D341Med (cell line): ENCODE results near the gene SLC15A3.
A peak's percentile ranks its signal among the peaks of the same experiment; 100 is the strongest.

Experiments used
- DNase-seq: peaks from one replicate; pipeline ENCODE4 v3.0.0; 2012; ENCODE audit warnings: low spot score

Gene SLC15A3

DNA sequence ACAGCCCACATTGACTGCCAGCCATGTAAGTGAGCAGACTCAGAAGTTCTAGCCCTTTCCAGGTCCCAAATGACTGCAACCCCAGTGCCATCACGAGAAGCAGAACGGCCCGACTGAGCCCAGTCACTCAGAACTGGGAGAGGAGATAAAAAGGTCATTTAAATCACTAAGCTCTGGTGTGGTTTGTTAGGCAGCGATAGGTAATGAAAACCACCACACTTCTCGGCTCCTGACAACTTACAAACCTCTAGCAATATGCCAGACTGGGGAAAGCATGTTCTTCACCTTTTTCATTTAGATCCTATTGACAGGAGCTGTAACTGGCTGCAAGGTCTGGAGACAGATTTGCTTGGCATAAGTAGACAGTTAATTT is 6.7 kb downstream of the SLC15A3 start:
- no peak for DNase-seq

DNA sequence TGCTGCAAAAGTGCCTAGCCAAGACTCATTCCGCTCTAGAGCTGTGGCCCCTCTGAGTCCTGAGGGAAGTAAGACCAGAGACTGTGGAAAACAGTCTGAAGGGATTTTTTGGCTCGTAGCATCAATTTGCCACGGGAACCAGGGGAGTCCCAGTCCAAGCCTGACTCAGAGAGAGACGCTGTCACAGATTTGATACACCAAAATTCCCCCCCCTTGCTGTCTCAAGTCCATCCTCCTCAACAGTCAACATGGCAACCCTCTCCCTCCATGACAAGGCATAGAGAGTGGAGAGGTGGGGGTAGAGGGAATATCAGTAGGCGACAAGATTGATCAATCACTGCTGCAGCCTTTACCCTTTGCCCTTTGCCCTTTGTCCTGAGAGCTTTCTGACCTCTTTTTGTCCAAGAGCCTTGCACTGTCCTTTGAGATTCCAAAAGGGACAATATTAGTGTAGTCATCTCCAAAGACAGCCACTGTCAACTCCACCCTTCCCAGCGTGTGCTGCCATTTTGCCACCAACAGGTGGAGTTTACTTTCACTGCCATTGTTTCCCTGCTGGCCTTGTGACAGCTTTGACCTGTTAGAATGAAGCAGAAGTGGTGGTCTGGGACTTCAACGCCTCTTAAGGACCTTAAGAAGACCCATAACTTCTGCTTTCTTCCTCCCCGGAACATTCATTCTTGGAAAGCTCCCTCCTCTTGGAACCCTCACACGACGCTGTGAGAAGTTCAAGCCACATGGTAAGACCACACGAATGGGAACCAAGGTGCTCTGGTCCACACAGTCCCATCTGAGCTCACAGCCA is 7.3 kb downstream of the SLC15A3 start:
- no peak for DNase-seq

DNA sequence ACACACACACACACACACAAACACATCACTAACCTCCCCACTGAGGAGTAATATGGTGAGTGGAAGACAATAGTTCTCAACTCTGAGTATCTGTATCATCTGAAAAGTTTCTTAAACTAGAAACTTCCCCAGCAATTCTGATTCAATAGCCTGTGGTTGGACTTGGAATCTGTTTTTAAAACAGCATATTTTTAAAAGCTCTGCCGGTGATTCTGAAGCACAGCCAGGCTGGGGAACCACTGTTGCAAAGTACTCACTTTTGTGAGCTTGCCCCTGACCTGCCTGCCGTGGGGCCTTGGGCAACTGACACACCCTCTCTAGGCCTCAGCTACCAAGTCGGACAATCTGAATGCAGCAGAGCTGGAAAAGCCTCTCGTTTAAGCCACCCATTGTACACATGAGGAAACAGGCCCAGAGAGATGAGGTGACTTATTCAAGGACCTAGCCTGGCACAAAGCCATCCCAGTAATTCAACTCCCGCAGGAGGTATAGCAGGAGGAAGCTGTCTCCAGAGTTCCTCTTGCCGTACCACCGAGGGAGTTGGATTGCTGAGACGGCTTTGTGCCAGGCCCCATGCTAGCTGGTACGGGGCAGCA is 8.9 kb downstream of the SLC15A3 start:
- DNase-seq, result no peak

DNA sequence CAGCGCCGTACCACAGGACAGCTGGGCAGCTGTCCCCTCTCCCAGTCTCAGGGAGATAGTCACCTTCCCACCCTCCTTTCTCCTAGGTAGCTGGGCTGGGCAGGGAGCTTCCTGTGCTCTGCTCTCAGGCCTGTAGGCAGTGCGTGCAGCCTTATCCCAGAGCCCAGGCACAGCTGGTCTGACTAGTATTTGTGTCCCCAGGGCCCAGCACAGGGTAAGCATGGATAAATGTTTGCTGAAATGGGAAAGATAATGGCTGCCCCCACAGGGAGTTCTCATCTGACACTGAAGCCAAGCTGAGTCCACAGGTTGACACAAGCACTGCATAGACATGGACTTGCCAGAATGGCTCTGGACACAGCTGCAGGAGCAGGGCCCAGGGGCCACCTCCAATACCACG is 9.8 kb downstream of the SLC15A3 start:
- peak; percentile 59 for DNase-seq

DNA sequence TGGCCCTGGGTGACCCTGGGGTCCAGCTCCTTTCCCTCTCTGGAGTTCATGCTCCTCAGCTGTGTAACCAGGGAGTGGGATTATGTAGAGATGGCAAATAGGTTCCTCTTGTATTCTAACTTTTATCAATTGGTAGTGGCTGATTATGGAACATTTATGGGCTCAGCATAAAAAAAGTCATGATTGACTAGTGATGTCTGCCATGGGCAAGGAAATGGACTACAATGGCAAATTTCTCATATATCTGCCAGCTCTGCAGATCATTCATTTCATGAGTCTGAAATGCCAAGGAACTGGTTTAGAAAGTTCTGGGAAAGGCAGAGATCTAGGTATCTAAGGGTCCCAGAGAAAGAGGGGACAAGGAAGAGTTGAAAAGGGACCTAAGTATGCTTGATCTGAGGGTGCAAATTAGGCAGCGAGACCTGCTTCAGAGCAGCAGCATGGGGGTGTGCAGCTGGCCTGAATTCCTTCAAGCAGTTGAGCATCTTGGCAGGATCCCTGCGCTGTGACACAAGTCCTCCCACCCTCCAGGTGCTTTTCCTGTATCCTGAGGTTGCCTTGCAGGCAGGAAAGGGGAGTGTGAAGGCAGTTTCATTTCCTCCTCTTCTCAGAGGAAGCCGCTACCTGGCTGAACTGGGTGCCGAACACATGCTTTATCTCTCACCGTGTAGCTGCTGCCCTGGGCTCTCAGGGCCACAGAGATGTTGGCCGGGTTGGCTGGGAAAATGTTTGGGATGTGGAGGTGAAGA is 10.4 kb downstream of the SLC15A3 start:
- DNase-seq, result no peak

DNA sequence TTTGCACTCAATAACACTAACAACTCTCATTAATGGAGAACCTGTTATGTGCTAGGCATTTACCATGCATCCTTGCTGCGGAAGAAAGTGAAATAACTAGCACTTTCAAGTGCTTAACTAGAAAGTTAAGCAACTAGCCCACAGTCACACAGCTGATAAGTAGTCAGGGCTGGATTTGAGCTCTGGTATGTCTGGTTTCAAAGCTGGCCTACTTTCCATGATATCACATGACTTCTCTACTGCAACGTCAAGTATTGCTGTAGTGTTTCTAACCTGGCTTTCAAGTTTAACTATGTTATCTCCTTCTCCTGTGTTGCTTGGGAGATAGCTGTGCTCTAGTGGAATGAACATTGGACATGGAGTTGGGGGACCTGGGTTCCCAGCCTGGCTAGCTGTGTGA is 12.1 kb downstream of the SLC15A3 start:
- DNase-seq, result no peak

DNA sequence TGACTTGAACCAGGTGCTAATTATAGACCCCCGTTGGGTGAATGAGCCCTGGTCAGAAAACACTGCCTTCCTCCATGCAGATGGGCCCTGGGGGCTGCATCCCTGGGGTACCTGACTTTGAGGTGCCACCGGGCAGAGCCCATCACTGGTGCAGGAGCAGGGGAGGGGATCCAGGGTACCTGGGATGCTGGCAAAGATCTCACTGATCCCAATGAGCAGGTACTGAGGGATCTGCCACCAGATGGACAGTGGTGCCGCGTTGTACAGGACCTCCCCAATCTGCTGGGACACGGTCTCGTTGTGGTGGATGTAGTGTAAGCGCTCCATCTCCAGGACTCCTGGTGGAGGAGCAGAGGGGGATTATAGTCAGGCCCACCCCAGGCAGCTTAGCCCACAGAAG is 12.7 kb downstream of the SLC15A3 start:
- no peak for DNase-seq

DNA sequence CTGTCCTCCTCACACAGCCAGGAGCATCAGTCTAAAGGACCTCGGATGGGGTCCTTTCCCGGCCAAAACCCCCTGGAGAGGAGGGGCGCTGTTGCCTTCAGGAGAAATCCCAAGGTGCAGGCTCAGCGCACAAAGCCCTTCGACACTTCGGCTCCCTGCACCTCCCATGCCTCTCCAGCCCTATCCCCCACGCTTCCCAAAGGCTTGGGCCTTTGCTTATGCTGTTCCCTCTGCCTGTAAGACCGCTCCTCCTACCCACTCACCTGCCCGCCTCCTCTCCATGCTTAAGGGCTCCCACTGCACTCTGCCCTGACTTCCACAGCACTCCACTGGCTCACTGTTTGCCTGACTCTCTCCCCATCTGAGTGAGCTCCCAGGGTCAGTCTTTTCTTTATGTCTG is 13.5 kb downstream of the SLC15A3 start:
- no peak for DNase-seq

DNA sequence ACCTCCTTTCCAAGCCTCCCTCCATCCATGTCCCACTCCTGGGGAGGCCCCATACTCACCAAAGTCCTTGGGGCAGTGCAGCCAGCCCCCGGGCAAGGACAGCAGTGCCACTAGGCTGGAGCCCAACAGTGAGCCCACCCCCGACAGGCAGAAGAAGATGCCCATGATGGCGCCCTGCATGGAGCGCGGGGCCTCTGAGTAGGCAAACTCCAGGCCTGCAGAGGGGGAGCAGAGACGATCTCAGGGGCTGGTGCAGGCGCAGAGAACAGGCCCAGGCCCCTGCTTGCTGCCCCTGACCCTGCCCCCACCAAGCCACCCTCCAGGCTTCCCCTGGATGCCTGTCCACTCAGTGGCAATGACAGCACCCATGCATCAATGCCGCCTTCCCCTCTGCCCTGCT is 14.2 kb downstream of the SLC15A3 start:
- DNase-seq, result no peak

DNA sequence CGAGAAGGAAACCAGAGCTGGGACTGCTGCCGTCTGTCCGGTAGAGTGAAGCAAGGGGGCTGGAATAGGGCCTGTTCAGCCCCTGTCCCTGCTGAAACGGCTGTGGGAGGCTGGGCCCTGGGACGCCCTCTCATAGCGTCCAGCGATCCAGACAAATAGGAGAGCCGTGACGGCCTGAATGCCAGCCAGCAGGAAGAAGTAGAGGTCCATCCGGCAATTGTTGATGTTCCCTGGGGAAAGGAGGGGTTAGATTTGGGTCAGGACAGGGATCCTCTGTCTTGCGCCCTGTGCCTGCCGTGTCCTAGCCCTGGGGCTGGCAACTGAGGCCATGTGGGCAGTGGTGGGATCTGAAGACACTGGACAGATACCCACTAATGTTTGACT is 14.8 kb downstream of the SLC15A3 start:
- DNase-seq, result no peak

DNA sequence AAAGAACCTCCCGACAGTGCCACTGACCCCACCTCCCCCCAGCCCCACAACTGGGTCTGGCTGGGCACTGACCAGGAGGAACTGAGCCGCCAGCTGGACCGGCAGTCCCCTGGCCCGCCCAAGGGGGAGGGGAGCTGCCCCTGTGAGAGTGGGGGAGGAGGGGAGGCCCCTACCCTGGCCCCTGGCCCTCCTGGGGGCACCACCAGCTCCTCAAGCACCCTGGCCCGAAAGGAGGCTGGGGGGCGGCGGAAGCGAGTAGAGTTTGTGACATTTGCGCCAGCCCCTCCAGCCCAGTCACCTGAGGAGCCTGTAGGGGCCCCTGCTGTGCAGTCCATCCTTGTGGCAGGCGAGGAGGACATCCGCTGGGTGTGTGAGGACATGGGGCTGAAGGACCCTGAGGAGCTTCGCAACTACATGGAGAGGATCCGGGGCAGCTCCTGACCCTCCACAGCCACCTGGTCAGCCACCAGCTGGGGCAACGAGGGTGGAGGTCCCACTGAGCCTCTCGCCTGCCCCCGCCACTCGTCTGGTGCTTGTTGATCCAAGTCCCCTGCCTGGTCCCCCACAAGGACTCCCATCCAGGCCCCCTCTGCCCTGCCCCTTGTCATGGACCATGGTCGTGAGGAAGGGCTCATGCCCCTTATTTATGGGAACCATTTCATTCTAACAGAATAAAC is 15.4 kb downstream of the SLC15A3 start:
- no peak for DNase-seq

DNA sequence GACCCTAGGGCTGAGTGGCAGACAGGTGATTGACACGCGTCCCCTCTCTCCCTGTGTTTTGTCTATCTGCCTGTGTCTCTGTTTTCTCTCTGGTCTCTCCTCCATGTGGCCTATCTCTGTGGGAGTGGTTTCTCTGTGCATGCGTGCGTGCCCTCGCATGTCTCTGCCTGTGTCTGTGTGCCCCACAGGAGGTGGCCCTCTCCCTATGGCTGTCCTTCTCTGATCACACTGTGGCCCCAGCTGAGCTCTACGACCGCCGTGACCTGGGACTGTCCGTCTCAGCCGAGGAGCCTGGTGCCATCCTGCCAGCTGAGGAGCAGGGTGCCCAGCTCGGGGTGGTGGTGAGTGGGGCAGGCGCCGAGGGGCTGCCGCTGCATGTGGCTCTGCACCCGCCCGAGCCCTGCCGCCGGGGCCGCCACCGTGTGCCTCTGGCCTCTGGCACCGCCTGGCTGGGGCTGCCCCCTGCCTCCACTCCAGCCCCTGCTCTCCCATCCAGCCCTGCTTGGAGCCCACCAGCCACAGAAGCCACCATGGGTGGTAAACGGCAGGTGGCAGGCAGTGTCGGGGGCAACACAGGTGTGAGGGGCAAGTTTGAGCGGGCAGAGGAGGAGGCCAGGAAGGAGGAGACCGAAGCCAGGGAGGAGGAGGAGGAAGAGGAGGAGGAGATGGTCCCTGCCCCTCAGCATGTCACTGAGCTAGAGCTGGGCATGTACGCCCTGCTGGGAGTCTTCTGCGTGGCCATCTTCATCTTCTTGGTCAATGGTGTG is 16.1 kb downstream of the SLC15A3 start:
- DNase-seq, result no peak

DNA sequence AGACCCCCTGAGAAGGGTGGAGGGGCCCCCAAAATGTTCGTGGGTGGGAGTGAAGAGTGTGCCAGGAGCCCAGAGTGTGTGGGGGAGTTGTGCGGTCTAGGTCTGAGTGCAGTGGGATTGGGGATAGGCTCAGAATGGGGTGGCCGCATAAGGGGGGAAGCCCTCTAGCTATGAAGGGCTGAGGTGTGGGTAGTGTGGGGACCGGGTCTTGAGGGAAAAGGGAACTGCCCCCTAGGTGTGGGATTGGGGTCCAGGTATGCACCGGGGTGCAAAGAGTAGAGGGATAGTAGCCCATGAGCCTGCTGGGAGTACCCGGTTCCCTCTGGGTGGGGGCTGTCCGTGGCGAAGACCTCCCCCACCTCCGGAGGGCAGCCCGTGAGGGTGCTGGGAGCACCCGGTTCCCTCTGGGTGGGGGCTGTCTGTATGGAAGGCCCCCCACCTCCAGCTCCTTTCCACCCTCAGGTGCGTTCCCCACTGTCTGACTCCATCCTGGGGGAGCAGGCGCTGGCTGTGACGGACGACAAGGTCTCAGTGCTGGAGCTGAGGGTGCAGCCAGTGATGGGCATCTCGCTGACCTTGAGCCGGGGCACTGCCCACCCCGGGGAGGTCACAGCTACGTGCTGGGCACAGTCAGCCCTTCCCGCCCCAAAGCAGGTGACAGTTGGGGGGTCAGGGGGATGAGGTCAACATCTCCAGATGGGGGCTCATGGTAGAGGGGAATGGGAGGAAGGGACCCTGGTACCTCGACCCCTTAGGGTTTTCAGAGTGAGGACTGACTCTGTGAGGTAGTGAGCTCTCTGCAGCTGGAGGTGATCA is 17.0 kb downstream of the SLC15A3 start:
- DNase-seq, result no peak

DNA sequence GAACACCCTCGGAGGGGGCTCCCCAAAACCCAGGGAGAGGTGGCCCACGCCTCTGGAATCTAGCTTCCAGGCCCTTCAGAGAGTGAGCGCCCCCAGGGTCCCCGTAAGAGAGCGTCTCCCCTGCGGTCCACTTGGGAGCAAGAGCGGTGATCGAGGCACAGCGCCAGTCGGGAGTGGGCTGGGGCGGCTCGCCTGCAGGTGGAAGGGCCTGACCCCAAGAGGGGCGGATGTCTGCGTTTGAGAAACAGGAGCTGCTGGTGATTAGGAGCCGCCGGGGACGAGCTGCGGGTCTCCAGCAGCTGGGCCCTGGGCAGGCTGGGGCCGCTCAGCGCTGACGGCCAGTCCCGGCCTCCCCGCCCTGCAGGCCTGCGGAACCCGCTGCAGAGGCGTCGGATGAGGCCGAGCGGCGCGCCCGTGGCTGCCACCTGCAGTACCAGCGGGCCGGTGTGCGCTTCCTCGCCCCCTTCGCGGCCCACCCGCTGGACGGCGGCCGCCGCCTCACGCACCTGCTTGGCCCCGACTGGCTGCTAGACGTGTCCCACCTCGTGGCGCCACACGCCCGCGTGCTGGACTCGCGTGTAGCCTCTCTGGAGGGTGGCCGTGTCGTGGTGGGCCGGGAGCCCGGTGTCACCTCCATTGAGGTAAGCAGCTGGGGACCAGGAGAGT is 17.7 kb downstream of the SLC15A3 start:
- DNase-seq, result no peak

DNA sequence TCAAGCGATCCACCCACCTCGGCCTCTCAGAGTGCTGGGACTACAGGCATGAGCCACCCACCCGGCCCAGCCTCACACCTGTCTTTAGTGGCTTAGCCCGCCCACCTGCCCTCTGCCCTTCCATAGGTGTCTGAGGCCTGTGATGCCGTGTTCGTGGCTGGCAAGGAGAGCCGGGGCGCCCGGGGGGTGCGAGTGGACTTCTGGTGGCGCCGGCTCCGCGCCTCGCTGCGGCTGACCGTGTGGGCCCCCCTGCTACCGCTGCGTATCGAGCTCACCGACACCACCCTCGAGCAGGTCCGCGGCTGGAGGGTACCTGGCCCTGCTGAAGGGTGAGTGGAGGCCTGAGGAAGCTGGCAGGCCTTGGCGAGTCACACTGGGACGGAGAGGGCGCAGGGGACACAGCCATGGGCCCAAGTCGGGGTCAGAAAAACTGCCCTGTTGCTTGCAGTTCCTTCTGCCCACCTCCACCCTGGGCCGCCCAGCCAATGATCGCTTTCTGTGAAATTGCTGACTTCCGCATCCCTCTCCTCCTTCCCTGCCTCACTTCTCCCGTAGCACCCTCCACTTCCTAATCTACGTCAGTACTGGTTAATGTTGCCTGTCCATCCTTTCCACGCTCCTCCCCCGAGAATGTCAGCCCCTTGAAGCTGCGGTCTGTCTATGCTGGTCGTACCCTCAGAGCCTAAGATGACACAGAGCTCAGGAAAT is 18.4 kb downstream of the SLC15A3 start:
- no peak for DNase-seq

DNA sequence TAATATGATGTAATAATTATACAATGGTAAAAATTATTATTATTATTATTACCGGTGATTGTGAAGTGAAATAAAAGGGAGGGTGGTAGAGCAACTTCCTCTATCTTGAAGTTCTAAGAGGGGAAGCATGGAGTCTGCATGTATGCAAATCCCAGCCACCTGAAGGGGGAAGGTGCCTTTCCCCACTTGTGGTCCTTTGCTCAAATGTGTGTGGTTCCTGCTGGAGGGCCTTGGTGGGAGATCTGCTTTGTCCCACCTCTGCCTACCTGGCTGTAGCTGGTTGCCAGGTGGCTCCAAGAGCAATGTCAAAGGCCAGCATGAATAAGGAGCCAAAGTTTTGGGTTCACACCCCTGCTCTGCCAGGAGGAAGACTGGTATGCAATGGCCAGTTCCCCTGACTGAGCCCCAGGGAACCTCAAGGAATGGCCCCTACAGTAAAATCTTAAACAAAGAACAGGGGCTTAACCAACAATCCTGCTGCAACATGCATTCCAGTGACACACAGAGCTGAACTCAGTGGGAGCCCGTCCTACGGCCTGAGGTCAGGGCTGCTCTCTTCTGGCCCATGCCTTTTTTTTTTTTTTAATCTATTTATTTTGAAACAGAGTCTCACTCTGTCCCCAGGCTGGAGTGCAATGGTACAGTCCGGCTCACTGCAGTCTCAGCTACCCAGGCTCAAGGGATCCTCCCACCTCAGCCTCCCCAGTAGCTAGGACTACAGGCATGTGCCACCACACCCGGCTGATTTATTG is 19.2 kb downstream of the SLC15A3 start:
- no peak for DNase-seq

DNA sequence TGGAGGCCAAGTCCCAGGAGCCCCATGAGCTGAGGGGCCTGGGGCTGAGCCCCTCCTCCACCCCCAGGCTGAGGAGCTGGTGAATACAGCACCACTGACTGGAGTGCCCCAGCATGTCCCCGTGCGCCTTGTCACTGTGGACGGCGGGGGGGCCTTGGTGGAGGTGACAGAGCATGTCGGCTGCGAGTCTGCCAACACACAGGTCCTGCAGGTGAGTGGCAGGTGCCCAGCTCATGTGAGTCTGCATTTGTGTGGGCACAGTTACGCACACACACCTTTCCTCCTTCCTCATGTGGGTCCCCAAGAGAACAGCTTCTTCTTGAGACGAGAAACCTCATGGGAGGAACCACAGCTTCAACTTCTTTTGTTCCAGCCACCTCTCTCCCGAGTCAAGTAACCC is 20.1 kb downstream of the SLC15A3 start:
- no peak for DNase-seq

DNA sequence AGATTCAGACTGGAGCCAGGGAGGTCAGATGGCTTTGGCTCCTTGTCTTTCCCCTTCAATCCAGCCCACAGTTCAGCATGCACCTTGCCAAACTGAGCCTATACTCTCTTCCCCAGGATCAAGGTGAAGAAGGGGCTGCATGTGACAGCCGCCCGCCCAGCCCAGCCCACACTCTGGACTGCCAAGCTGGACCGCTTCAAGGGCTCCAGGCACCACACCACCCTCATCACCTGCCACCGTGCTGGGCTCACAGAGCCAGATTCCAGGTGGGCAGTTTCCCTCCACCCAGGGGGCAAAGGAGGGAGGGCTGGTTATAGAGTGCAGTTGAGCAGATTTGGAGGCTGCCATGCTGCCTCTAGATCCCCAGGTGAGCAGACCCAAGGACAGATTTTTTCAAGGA is 21.6 kb downstream of the SLC15A3 start:
- no peak for DNase-seq

DNA sequence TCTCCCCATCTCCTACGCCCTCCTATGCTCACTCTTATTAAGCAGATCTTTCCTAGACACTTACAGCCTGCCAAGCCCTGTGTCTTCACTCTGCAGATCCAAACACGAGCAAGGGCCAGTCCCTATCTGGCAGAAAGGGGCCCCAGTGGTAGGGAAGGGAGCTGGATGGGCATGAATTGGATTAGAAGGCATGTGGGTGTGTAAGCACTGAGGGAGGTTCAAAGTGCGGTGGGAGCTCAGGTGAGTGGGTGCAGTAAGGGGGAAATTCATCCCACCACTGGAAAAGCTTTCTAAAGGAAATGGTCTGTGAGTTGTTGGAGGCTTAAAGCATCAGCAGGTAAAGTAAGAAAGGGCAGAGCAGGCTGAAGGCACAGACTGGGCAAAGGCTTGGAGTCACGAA is 22.2 kb downstream of the SLC15A3 start:
- DNase-seq, result no peak
